Measurements from ENCODE around the gene TUBA4B. TPM values are rescaled to one million over a fixed set of nuclear protein-coding genes. Genes with fewer than 3 reads are reported as not detected.

The TUBA4B gene
- total RNA-seq, 2 experiments from 2014 or later, result not detected

GRCh38 chr2:219250049-219250781 is 2.8 kb upstream of the TUBA4B start:
- Histone ChIP-seq H3K9me3 (ENCODE audit: low read length) (no peaks in the 10 kb centered on the region), H3K4me2 (ENCODE audit: low read length) (peak overlapping the region; percentile 93), H3K27ac (ENCODE audit: low read depth, low read length, poor library complexity, severe bottlenecking) (peak overlapping the region; percentile 96), H3K4me1 (ENCODE audit: insufficient read depth, low read length, poor library complexity, severe bottlenecking) (peaks cover 78% of the 10 kb centered on the region), H3K4me3 (ENCODE audit: low read depth, low read length, poor library complexity, severe bottlenecking) (peak overlapping the region; percentile 84), H4K20me1 (ENCODE audit: insufficient read depth, low read length) (no peaks in the 10 kb centered on the region), H3K9me2 (ENCODE audit: insufficient read depth, low read length) (no peaks in the 10 kb centered on the region), H2AFZ (ENCODE audit: low read length) (no peak overlapping the region), H3K79me2 (ENCODE audit: insufficient read depth, low read depth, low read length) (peaks cover 59% of the 10 kb centered on the region), H3K36me3 (ENCODE audit: insufficient read depth, low read length) (peaks cover 54% of the 10 kb centered on the region)
- TSS peak; percentile 68 for BruUV-seq (replicated peaks)
- POLR2A ChIA-PET, result interaction anchor here (0.6 to 3.5 kb wide), 11 partner anchors 8 to 310 kb away, joined by 3 to 28 read pairs (median 6); partner anchors contain the start of genes ANKZF1, ATG9A, CNPPD1 and ZFAND2B
- CTCF ChIA-PET (ENCODE audit: unreplicated experiment), result interaction anchor here (2.0 to 3.3 kb wide), 2 partner anchors 28 to 45 kb away, joined by 10 to 13 read pairs; partner anchors contain the start of gene DNAJB2
- DNase-seq (ENCODE audit: low spot score), result peak; percentile 40
- no peak for TF ChIP-seq CTCF (conservative IDR thresholded peaks at IDR 0.05; ENCODE audit: low read length)
- no peak for TF ChIP-seq EZH2phosphoT487 (IDR thresholded peaks at IDR 0.05; ENCODE audit: borderline replicate concordance, low read depth, low read length)
- intact Hi-C loops (cut with micrococcal nuclease; ENCODE audit: unreplicated experiment), result loop anchor here (10.0 kb wide), 1 partner anchor 355 kb away; no protein-coding TSS in a partner anchor

- Histone ChIP-seq H3K4me2 (ENCODE audit: low read length) (peak overlapping the region; percentile 93), H3K36me3 (ENCODE audit: insufficient read depth, low read length) (peaks cover 52% of the 10 kb centered on the region), H3K4me3 (ENCODE audit: low read depth, low read length, poor library complexity, severe bottlenecking) (peak overlapping the region; percentile 87), H3K79me2 (ENCODE audit: insufficient read depth, low read depth, low read length) (peaks cover 46% of the 10 kb centered on the region), H3K9me3 (ENCODE audit: low read length) (no peaks in the 10 kb centered on the region), H3K4me1 (ENCODE audit: insufficient read depth, low read length, poor library complexity, severe bottlenecking) (peaks cover 71% of the 10 kb centered on the region), H2AFZ (ENCODE audit: low read length) (no peak overlapping the region), H4K20me1 (ENCODE audit: insufficient read depth, low read length) (no peaks in the 10 kb centered on the region), H3K9me2 (ENCODE audit: insufficient read depth, low read length) (no peaks in the 10 kb centered on the region), H3K27ac (ENCODE audit: low read depth, low read length, poor library complexity, severe bottlenecking) (peak overlapping the region; percentile 96)
- POLR2A ChIA-PET, result interaction anchor here (1.7 to 2.3 kb wide), 2 partner anchors 28 to 75 kb away, joined by 5 to 8 read pairs; partner anchors contain the start of genes CNPPD1 and DNAJB2
- TF ChIP-seq CTCF (conservative IDR thresholded peaks at IDR 0.05; ENCODE audit: low read length), result no peak
- no peak for TF ChIP-seq EZH2phosphoT487 (IDR thresholded peaks at IDR 0.05; ENCODE audit: borderline replicate concordance, low read depth, low read length)
- intact Hi-C loops (cut with micrococcal nuclease; ENCODE audit: unreplicated experiment), result loop anchor here (2.0 to 10.0 kb wide), 2 partner anchors 75 to 357 kb away; partner anchors contain the start of gene CNPPD1
- CTCF ChIA-PET (ENCODE audit: unreplicated experiment), result no interaction called here
- DNase-seq (ENCODE audit: low spot score), result no peak
- BruUV-seq (replicated peaks), result no TSS peak
Measured at GRCh38 chr2:219251656-219252055, 1.4 kb upstream of the TUBA4B start.
